ENCODE measurements around the gene GRHPR. TPM values are rescaled to one million over a fixed set of nuclear protein-coding genes. Genes with fewer than 3 reads are reported as not detected.

The GRHPR gene
- total and polyA plus RNA-seq, 4 donors, result 125 to 524 (median 294) TPM

- H3K27ac ChIP-seq (ENCODE audit: low read depth in 1 of 2, low read length in 2 of 2), result no peak overlapping the region
- peaks cover 27 to 74% (median 60%) of the 10 kb centered on the region in 4 donors for H3K4me1 ChIP-seq (ENCODE audit: control insufficient read depth in 4 of 4, insufficient read depth in 4 of 4, low read length in 3 of 4)
- no peak for TF ChIP-seq EGR1 (IDR thresholded peaks at IDR 0.05; ENCODE audit: low read depth in 2 of 2)
- TF ChIP-seq SP1 (IDR thresholded peaks at IDR 0.05), result no peak
- TF ChIP-seq, protein P1, sequence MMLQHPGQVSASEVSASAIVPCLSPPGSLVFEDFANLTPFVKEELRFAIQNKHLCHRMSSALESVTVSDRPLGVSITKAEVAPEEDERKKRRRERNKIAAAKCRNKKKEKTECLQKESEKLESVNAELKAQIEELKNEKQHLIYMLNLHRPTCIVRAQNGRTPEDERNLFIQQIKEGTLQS (IDR thresholded peaks at IDR 0.05), result no peak
- TF ChIP-seq FOXA2 (IDR thresholded peaks at IDR 0.05), result no peak
- no peak for TF ChIP-seq YY1 (IDR thresholded peaks at IDR 0.05)
- TF ChIP-seq RAD21 (IDR thresholded peaks at IDR 0.05), result no peak
- no peak for TF ChIP-seq REST (IDR thresholded peaks at IDR 0.05)
- no peak for TF ChIP-seq JUND (IDR thresholded peaks at IDR 0.05)
- TF ChIP-seq RXRA (IDR thresholded peaks at IDR 0.05), result no peak
- TF ChIP-seq NR2F2 (IDR thresholded peaks at IDR 0.05), result no peak
- no peak for TF ChIP-seq HNF4G (IDR thresholded peaks at IDR 0.05)
- TF ChIP-seq, protein P2, sequence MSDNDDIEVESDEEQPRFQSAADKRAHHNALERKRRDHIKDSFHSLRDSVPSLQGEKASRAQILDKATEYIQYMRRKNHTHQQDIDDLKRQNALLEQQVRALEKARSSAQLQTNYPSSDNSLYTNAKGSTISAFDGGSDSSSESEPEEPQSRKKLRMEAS (IDR thresholded peaks at IDR 0.05), result no peak
- TF ChIP-seq TAF1 (conservative IDR thresholded peaks at IDR 0.05), result no peak
- TF ChIP-seq, protein P3, sequence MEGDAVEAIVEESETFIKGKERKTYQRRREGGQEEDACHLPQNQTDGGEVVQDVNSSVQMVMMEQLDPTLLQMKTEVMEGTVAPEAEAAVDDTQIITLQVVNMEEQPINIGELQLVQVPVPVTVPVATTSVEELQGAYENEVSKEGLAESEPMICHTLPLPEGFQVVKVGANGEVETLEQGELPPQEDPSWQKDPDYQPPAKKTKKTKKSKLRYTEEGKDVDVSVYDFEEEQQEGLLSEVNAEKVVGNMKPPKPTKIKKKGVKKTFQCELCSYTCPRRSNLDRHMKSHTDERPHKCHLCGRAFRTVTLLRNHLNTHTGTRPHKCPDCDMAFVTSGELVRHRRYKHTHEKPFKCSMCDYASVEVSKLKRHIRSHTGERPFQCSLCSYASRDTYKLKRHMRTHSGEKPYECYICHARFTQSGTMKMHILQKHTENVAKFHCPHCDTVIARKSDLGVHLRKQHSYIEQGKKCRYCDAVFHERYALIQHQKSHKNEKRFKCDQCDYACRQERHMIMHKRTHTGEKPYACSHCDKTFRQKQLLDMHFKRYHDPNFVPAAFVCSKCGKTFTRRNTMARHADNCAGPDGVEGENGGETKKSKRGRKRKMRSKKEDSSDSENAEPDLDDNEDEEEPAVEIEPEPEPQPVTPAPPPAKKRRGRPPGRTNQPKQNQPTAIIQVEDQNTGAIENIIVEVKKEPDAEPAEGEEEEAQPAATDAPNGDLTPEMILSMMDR (IDR thresholded peaks at IDR 0.05; ENCODE audit: low read depth, low read length, missing input control), result no peak
- no peak for TF ChIP-seq FOXA1 (IDR thresholded peaks at IDR 0.05)
- TF ChIP-seq, protein P4, sequence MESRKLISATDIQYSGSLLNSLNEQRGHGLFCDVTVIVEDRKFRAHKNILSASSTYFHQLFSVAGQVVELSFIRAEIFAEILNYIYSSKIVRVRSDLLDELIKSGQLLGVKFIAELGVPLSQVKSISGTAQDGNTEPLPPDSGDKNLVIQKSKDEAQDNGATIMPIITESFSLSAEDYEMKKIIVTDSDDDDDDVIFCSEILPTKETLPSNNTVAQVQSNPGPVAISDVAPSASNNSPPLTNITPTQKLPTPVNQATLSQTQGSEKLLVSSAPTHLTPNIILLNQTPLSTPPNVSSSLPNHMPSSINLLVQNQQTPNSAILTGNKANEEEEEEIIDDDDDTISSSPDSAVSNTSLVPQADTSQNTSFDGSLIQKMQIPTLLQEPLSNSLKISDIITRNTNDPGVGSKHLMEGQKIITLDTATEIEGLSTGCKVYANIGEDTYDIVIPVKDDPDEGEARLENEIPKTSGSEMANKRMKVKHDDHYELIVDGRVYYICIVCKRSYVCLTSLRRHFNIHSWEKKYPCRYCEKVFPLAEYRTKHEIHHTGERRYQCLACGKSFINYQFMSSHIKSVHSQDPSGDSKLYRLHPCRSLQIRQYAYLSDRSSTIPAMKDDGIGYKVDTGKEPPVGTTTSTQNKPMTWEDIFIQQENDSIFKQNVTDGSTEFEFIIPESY (IDR thresholded peaks at IDR 0.05), result no peak
- no peak for TF ChIP-seq GABPA (IDR thresholded peaks at IDR 0.05 in 1 of 2, conservative IDR thresholded peaks at IDR 0.05 in 1 of 2)
- TF ChIP-seq HNF4A (conservative IDR thresholded peaks at IDR 0.05), result no peak
- no peak overlapping the region for H3K4me3 ChIP-seq (ENCODE audit: low read depth in 1 of 3, low read length in 3 of 3)
- H3K9ac ChIP-seq (ENCODE audit: low read depth in 1 of 2, low read length in 2 of 2), result no peak overlapping the region
- no peaks in the 10 kb centered on the region for H3K27me3 ChIP-seq (ENCODE audit: control insufficient read depth in 4 of 4, insufficient read depth in 4 of 4, low read length in 3 of 4)
- no peaks in the 10 kb centered on the region for H3K36me3 ChIP-seq (ENCODE audit: control insufficient read depth in 4 of 4, insufficient read depth in 3 of 4, low read depth in 1 of 4, low read length in 3 of 4)
- H3K9me3 ChIP-seq (ENCODE audit: control insufficient read depth in 4 of 4, low read length in 3 of 4), result no peaks in the 10 kb centered on the region
- DNase-seq (ENCODE audit: low spot score), result no peak
- 88% methylated on average over 12 of the region's 12 CpGs for WGBS
Measured at GRCh38 chr9:37420271-37421215, 2.0 kb upstream of the GRHPR start.

All from liver (tissue), 9 donors.